CD1c-positive myeloid dendritic cell (primary cell): ENCODE measurements around the gene CMTM4.
A peak's percentile ranks its signal among the peaks of the same experiment; 100 is the strongest.

Experiments used
- DNase-seq: peaks from one replicate; pipeline ENCODE4 v3.0.0-alpha.2; 2016; ENCODE audit errors: extremely low spot score

The CMTM4 gene

DNA sequence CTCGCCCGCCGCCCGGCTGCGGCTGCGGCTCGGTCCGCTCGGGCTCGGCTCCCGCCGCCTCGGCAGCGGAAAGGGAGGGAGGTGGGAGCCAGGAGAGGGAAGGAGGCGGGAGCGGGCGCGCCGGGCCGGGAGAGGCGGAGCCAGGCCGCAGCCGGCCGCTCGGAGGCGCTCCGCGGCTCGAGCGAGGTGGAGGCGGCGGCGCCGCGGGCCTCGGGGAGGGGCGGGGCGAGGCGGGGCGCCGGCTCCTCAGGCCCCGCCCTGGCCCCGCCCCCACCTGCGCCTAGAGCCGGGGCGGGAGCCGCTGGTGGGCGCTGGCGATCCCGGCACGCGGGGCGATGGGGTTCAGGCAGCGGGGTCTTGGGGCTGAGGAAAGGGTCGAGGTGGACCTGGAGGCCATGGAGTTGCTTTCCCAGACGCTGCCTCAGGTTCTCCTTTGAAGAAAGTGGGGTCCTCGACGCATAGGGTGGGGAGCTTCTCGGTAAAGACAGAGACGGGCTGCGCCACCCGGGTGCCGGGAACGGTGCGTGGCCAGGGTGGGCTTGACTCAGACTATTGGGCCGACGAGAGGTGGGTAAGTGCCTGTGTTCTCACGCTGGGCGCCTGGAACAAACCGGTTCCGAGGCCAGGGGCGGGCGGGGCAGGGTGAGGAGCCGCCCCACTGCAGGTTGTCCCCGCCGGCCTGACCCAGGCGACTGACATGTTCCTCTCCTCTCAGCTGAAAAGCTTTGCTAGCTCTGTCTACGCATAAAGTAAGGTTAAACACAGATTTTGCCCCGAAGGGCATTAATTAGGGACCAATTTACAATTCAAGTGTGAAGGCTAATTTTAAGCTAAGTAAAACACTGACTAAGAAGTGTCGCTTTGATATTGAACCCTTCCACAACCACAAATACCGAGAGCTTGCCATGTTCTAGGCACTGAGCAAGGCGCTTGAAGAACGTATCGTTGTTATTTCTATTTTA, at the start of gene CMTM4:
Gene CMTM4, minus strand, starts transcription at position 75 of the 962 bp plus-strand sequence. CDS start 218 bp downstream, outside the sequence.
- peak; percentile 93 for DNase-seq

DNA sequence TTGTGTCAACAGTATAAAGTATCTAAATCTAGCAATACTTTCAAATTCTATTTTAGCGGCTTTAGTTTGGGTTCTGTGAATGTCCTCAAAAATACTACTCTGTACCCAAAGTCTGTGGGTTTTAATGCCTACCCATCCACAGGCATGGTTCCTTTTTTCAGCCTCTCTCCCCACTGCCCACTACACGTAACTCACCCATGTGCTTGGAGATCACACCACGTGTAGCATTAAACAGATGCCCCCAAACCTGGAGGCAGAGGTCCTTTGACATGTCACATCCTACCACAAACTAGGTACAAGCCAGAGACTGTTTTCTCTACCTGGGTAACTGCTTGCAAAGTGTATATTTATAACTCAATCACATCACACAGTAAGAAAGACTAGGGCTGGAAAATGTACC, 49.5 kb upstream of the CMTM4 start:
- DNase-seq = peak; percentile 27

GRCh38 chr16:66741950-66742808, 45.6 kb upstream of the CMTM4 start:
- DNase-seq = peak; percentile 39

GRCh38 chr16:66741169-66741900, 44.8 kb upstream of the CMTM4 start:
- peak; percentile 54 for DNase-seq

GRCh38 chr16:66740533-66740932, 44.0 kb upstream of the CMTM4 start:
- DNase-seq = peak; percentile 40

DNA sequence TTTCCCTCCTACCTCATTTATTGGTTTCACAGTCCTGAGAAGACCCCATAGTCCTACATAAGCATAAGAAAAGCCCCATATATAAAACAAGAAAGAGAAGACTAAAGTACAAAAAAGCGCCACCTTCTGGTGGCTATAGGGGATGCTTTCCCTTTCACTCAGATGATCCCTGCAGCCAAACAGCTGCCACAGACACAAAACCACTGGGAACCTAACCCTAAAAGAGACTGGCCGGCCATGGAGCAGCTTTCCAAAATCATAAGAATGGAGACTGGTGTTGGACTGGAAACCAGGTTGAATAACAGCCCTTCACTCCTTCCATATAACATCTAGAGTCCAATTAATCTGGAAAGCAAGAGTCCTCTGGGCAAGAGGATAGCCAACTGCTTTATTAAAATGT, 43.5 kb upstream of the CMTM4 start:
- peak; percentile 43 for DNase-seq

DNA sequence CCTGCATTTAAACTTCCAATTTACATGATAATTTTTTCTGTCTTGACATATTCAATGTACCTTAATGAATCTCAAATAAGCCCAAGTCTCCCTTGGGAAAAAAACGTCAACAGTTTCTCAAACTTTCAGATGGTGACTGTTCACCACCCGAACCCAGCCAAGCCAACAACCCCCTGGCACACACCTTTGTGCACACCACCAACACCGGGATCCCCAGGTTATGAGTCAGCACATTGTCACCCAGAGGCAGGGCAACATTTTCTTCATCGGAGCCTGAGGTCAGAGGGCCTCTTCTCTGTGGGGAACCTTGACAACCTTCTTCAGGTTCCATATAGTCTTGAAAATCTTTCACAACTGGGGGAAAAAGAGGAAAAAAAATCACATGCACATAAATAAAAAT, 39.3 kb upstream of the CMTM4 start:
- no peak for DNase-seq

DNA sequence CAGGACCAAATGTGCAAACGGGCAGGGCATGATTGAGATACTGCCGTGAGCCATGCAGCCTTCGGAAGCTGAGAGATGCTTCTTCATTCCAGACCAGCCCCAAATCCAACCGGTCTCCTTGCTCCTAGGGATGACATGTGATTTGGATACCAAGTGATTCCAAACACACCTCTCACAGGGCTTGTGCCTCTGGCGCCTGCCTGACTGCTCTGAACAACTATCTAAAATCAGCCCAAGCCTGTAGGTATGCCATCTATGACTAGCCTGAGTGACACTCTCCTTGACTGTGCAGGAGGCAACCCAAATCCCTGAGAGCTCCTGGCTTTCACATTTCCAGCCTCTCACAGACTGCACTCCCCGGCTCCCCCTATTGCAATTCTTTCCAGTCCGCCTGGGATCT, 34.6 kb upstream of the CMTM4 start:
- DNase-seq = no peak

GRCh38 chr16:66728804-66729203, 32.3 kb upstream of the CMTM4 start:
- DNase-seq = no peak

DNA sequence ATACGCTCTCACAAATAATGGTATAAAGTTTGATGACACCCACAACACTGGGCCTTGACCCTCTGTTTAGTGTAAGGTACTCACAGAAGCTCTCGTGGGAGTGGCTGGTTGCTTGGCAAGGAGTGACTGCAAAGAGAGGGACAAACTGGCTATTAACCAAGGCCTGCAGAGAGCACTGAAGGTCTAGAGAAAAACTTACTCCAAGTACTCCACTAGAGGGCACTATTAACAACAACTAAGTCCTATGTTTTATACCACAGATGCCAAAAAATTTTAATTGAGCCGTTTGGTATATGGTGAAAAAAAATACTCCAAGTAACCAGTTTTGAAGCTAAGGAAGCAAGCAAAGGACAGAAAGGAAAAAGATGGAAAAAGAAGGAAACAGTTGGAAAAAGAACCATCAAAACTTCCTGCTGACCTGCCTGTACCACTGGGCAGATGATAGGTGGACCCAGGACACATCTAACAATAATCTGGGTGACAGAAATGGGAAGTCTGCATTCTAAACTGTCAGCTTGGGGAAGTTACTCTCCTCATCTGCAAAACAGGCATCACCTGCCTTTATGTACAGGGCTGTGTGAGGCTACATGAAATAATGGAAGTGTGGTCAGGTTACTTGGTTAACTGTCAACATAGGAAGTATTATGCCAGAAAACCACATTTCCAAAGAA, 31.7 kb upstream of the CMTM4 start:
- DNase-seq = peak; percentile 72

DNA sequence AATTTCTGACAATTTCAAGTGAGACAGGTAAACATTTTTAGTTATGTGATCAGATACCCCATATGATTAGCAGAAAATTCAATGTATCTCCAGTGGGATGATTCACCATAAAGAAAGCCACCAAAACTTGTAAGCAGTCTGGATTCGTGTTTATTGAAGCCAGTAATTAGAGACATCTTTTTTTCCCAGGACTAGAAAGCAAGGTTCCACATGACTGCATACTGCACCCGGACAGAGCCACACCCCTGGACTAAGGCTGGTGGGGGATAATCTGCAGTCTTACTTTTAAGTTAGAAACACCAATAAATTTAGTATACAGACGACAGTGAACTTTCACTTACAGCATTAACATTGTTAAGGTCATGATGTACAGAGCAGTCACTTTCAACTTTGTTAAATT, 24.2 kb upstream of the CMTM4 start:
- no peak for DNase-seq

DNA sequence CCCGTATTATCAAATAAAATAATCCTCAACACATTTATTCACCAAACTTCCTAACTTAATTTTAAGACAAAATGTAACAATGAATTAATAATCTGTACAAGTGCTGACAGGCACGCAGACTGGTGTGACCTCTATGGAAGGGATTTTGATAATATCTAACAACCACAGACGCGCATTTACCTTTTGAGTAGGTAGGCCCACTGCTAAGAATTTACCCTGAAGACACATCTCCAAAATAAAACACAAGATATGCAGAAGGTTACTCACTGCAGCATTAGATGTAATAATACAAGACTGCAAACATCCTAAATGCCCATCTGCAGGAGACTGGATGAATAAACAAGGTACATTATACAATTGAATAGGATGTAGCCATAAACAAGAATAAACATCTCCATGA, 22.7 kb upstream of the CMTM4 start:
- DNase-seq = no peak

DNA sequence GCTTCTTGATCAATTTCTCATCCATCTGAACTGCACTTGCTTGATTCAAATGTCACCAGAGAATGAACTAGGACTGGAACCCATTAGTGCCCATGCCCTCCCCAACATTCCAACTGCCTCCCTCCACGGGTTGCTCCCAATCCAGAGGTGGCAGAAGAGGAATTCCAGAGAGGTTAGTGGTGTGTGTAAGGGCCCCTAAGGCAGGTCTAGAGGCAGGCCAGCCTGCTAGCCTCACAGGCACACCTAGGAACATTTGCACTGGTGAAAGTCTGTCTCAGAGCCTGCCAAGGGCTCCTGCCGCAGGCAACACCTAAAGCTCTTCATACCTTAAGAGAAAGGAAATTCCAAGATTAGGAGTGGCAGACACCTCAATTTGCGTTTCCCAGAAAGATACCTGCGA, 21.2 kb upstream of the CMTM4 start:
- DNase-seq = no peak

GRCh38 chr16:66717112-66717675, 20.7 kb upstream of the CMTM4 start:
- peak; percentile 38 for DNase-seq

- DNase-seq = no peak
Observed at GRCh38 chr16:66714654-66715307, 18.2 kb upstream of the CMTM4 start.

- no peak for DNase-seq
Observed at GRCh38 chr16:66714062-66714461, 17.5 kb upstream of the CMTM4 start.

- no peak for DNase-seq
Observed at GRCh38 chr16:66713076-66713475, 16.5 kb upstream of the CMTM4 start.

GRCh38 chr16:66712512-66712911, 16.0 kb upstream of the CMTM4 start:
- no peak for DNase-seq

- DNase-seq = no peak
Observed at GRCh38 chr16:66711581-66711980, 15.0 kb upstream of the CMTM4 start.

DNA sequence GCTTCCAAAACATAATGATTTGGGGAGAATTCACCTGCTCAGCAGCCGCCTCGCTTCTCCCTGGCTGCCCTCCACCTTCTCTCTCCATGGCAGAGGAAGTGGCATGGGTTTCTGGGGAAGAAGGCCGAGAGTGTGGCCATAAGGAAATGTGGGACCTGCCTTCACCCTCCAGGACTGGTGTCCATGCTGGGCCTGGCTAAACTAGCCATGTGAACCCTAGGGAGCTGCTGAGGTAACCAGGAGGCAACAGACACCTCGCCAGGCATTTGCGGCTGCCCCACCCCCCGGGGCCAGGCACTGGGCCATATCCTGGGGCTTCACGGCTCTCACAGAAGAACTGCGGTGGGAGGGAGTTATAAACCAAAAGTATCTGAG, 9.9 kb upstream of the CMTM4 start:
- no peak for DNase-seq
